GM12892 (cell line): ENCODE data around the gene CTF1.
"Not testable (repeated sequence)": the region's sequence is repeated elsewhere in the genome, so short reads cannot be mapped to it uniquely, and the experiment has no call there.

Source experiments
- POLR2A ChIP-seq: IDR thresholded peaks from 2 replicates; pipeline ENCODE4 v1.6.1; 2011; ENCODE audit warnings: low read depth, low read length, control low read depth
- POLR2AphosphoS5 ChIP-seq: IDR thresholded peaks from 2 replicates; pipeline ENCODE4 v1.6.1; 2011; ENCODE audit warnings: low read depth, low read length, control low read depth
- TAF1 ChIP-seq: IDR thresholded peaks from 2 replicates; pipeline ENCODE4 v1.6.1; 2011; ENCODE audit warnings: low read depth, mild to moderate bottlenecking, control low read depth, low read length, borderline replicate concordance

GRCh38 chr16:30891043-30891823 is 5.2 kb upstream of the CTF1 start:
- TF ChIP-seq POLR2AphosphoS5, TAF1, POLR2A: not testable (repeated sequence)
